ENCODE results near the gene STX10. TPM values are rescaled to one million over a fixed set of nuclear protein-coding genes. Genes with fewer than 3 reads are reported as not detected.

The STX10 gene
- total and polyA plus RNA-seq, 9 of the 15 experiments (the other 6 are each of a cell fraction or from before 2014, with no cell fraction given), result 0.51 to 66.3 (median 31.0) TPM

DNA sequence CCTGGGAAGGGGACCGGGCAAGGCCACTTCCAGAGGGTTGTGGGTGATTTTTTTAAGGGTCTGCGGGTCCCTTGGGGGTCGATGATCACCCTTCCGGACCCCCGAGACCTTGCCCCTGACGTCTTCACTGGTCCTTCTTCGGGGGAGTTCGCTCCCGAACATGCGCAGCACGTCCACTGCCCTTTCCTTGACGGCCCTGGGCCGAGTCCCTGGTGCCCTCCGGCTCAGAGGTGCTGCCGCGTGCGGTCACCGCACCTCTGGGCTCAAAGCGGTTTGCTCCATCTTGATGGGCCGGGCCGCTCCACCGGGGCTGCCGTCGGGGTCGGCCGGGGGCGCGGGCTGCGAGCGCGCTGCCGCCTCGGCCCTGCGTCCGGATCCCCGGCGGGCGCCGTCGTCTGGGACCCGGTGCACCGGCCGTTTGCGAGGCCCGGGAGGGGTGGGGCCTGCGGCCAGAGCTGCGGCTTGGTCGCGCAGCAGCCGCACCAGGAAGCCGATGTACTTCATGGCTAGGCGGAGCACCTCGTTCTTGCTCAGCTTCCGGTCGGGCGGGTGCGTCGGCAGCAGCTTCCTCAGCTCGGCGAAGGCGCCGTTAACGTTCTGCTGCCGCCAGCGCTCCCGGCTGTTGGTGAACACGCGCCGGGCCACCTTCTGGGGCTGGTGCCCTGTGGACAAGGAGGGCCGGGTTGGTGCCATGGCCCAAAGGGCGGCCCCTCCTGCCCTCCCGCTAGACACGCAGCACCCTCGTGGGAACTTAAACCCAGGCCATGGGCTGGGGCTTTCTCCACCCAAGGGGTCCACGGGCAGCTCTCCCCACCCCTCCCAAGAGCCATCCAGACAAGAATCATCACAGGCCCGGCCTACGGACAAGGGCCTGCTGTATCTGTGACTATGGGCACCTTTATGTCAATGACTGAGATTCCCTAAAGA is 50.8 kb downstream of the STX10 start (continued):
- TF ChIP-seq NBN (IDR thresholded peaks at IDR 0.05; ENCODE audit: low read depth), result no peak
- no peak for TF ChIP-seq ZNF263 (CRISPR knock-in tag; IDR thresholded peaks at IDR 0.05; ENCODE audit: borderline replicate concordance)
- no peak for TF ChIP-seq MTA1 (IDR thresholded peaks at IDR 0.05; ENCODE audit: borderline replicate concordance)
- no peak for TF ChIP-seq EGR1 (conservative IDR thresholded peaks at IDR 0.05)
- TF ChIP-seq HNRNPUL1 (IDR thresholded peaks at IDR 0.05; ENCODE audit: low read length), result no peak
- TF ChIP-seq CEBPG (CRISPR knock-in tag; IDR thresholded peaks at IDR 0.05), result no peak
- no peak for TF ChIP-seq CEBPG (tag; conservative IDR thresholded peaks at IDR 0.05 in 1 of 2, IDR thresholded peaks at IDR 0.05 in 1 of 2)
- TF ChIP-seq KAT7 (CRISPR knock-in tag; IDR thresholded peaks at IDR 0.05; ENCODE audit: borderline replicate concordance), result 0 out of 2 replicates have a peak, but pooled peaks have one; percentile 82
- TF ChIP-seq TAF9B (IDR thresholded peaks at IDR 0.05; ENCODE audit: partially characterized antibody), result no peak
- TF ChIP-seq ZNF79 (CRISPR knock-in tag; IDR thresholded peaks at IDR 0.05; ENCODE audit: low read depth), result no peak
- TF ChIP-seq ZNF224 (CRISPR knock-in tag; IDR thresholded peaks at IDR 0.05), result no peak
- peak; percentile 72 for TF ChIP-seq ETS2 (tag; IDR thresholded peaks at IDR 0.05; ENCODE audit: borderline replicate concordance, poor library complexity, severe bottlenecking)
- no peak for TF ChIP-seq BRD9 (IDR thresholded peaks at IDR 0.05; ENCODE audit: low read depth, partially characterized antibody)
- TF ChIP-seq, protein P1, sequence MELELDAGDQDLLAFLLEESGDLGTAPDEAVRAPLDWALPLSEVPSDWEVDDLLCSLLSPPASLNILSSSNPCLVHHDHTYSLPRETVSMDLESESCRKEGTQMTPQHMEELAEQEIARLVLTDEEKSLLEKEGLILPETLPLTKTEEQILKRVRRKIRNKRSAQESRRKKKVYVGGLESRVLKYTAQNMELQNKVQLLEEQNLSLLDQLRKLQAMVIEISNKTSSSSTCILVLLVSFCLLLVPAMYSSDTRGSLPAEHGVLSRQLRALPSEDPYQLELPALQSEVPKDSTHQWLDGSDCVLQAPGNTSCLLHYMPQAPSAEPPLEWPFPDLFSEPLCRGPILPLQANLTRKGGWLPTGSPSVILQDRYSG (tag; conservative IDR thresholded peaks at IDR 0.05; ENCODE audit: low read depth), result peak; percentile 82
- TF ChIP-seq ZNF217 (CRISPR knock-in tag; IDR thresholded peaks at IDR 0.05), result no peak
- no peak for TF ChIP-seq NELFE (IDR thresholded peaks at IDR 0.05; ENCODE audit: insufficient read depth, insufficient read length)
- TF ChIP-seq, protein P2, sequence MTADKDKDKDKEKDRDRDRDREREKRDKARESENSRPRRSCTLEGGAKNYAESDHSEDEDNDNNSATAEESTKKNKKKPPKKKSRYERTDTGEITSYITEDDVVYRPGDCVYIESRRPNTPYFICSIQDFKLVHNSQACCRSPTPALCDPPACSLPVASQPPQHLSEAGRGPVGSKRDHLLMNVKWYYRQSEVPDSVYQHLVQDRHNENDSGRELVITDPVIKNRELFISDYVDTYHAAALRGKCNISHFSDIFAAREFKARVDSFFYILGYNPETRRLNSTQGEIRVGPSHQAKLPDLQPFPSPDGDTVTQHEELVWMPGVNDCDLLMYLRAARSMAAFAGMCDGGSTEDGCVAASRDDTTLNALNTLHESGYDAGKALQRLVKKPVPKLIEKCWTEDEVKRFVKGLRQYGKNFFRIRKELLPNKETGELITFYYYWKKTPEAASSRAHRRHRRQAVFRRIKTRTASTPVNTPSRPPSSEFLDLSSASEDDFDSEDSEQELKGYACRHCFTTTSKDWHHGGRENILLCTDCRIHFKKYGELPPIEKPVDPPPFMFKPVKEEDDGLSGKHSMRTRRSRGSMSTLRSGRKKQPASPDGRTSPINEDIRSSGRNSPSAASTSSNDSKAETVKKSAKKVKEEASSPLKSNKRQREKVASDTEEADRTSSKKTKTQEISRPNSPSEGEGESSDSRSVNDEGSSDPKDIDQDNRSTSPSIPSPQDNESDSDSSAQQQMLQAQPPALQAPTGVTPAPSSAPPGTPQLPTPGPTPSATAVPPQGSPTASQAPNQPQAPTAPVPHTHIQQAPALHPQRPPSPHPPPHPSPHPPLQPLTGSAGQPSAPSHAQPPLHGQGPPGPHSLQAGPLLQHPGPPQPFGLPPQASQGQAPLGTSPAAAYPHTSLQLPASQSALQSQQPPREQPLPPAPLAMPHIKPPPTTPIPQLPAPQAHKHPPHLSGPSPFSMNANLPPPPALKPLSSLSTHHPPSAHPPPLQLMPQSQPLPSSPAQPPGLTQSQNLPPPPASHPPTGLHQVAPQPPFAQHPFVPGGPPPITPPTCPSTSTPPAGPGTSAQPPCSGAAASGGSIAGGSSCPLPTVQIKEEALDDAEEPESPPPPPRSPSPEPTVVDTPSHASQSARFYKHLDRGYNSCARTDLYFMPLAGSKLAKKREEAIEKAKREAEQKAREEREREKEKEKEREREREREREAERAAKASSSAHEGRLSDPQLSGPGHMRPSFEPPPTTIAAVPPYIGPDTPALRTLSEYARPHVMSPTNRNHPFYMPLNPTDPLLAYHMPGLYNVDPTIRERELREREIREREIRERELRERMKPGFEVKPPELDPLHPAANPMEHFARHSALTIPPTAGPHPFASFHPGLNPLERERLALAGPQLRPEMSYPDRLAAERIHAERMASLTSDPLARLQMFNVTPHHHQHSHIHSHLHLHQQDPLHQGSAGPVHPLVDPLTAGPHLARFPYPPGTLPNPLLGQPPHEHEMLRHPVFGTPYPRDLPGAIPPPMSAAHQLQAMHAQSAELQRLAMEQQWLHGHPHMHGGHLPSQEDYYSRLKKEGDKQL (CRISPR knock-in tag; IDR thresholded peaks at IDR 0.05; ENCODE audit: borderline replicate concordance), result no peak
- no peak for TF ChIP-seq SRSF3 (IDR thresholded peaks at IDR 0.05; ENCODE audit: insufficient read depth, low read length)
- no peak for TF ChIP-seq SMARCA5 (IDR thresholded peaks at IDR 0.05)
- no peak for TF ChIP-seq ZNF253 (CRISPR knock-in tag; conservative IDR thresholded peaks at IDR 0.05)
- no peak for TF ChIP-seq POU5F1 (IDR thresholded peaks at IDR 0.05; ENCODE audit: borderline replicate concordance, low read depth, low read length, partially characterized antibody)
- no peak for TF ChIP-seq ZNF165 (CRISPR knock-in tag; IDR thresholded peaks at IDR 0.05; ENCODE audit: borderline replicate concordance)
- TF ChIP-seq ELF4 (CRISPR knock-in tag; IDR thresholded peaks at IDR 0.05), result no peak

Measured in K562 (cell line).